Ecto neural progenitor cell (in vitro differentiated cells): ENCODE results near the gene MMD2.

ENCODE experiments used
- DNase-seq: peaks from one replicate; pipeline ENCODE4 v3.0.0-alpha.2; 2018; ENCODE audit warnings: low spot score

Gene MMD2

DNA sequence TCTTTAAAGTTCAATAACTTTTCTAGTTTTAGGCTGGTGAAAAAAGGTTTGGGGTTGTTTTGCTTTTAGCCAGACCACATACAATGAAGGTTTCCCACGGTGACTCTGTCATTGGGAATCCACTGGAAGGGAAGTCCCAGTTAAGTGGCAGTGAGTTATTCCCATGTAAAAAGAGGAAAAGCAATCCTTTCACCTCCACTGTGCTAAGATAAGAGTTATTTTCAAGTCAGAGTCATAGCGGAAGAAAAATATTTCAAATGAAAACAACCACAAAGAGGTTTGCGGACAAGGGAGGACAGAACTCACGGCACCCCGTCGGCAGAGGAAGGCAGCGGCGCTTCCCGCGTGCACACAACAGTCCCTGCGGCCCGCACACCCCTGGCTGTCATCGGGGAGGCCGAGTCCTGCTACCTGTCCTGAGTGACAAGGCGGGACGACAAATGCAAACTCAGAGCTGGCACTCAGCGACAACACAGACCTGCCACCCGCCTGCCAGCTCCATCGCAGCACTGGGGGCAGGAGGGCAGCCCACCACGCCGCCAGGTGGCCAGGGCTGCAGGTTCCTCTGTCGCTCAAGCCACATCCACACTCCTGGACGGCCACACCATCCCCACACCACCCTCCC is 87.8 kb downstream of the MMD2 start:
- no peak for DNase-seq

DNA sequence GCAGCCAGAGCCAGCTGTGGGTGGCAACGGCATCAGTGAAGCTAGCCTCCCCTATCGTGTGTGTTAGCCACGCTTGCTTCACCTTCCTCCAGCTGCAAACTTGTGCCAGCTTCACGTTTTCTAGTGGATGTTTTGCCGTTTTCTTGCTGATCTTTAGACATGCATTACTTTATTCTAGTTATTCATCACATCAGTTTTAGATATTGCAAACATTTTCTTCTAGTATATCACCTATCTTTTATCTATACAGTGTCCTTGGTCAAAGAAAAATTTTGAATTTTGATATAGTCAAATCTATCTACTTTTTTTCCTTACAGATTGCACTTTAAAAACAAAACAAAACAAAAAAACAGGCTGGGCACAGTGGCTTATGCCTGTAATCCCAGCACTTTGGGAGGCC is 90.5 kb downstream of the MMD2 start:
- no peak for DNase-seq

DNA sequence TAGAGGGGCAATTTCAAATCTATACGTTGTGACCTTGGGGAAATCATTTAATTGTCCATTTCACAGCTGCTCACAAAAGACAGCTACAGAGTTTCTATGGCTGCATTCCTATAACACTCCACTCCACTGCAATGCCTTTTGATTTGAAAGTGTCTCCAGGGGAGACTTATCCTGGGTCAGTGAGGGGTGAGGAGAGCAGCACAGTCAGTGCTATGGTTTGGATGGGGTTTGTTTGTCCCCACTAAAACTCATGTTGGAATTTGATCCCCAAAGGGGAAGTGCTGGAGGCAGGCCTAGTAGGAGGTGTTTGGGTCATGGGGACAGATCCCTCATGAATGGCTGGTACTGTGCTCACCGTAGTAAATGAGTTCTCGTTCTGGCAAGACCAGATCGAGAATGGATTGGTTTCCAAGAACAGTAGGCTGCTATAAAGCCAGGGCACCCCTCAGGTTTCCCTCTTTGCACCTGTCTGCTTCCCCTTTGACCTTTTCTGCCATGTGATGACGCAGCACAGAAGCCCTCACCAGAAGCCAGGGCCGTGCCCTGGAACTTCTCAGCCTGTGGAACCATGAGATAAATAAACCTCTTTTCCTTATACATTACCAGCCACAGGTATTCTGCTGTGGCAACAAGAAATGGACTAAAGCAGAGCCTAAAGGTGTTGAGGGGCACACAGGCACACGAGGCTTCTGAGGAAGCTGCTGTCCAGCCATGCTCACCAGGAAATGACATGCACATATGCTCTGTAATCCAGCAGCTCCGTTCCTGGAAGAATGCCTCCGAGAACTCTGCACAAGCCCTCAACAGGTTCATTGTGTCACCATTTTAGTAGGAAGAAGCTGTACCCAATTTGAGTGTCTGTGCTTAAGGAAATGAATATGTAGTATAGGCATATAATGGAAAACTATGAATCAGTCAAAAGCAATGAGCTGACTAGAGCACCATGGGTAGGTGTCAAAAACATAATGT is 92.2 kb downstream of the MMD2 start:
- no peak for DNase-seq

DNA sequence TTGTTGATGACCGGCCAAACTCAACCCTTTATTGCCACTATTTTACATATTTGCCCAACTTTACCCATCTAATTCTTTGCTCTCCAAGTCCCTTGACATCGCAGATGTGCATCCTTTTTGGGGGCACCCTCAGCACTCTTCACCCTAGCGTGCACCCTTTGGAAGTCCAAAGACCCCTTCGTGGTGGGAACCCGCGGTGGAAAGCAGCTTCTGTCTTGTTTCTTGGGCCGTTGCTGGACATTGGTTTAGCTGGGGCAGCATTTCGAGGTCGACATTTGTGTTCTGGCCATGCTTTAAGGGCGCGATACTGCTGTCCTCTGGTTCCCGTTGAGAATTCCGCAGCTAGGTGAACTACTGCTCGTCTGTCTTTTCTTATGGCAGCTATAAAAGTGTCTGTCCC is 96.8 kb downstream of the MMD2 start:
- DNase-seq, result no peak

- DNase-seq, result no peak
These were observed 97.3 kb downstream of the MMD2 start, which contains the start of gene PAPOLB for GRCh38 chr7:4861673-4862072. PAPOLB (minus strand) TSS chr7:4862030; CDS start chr7:4861810, 220 bp downstream.

- DNase-seq, result no peak
These were observed 97.8 kb downstream of the MMD2 start for GRCh38 chr7:4861227-4861626.

GRCh38 chr7:4857189-4857588 is 101.8 kb downstream of the MMD2 start:
- DNase-seq, result no peak

DNA sequence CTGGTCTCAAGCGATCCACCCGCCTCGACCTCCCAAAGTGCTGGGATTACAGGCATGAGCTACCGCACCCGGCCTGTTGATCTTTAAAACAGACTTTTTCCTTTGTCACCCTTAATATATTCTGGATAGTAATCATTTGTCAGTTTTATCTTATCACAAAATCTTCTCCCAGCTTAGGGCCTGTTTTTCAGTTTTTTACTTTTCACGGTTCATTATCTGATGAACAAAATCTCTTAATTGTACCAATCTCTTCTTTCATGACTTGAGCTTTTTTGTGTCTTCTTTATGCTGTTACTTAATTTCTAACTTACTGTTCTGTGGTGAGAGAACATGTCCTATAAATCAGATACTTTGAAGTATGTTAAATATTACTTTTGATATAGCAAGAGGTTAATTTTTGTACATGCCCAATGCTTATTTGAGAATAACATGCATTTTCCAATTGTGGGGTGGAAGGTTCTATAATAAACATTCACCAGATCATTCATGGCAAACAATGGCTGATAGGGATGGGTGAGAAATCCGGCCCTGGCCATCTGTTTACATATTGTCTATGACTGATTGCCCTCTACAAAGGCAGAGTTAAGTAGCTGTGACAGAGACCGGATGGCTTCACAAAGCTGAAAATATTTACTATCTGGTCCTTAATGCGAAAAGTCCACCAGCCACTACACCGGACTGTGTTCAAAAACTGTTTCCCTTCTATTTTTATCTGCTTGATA is 102.5 kb downstream of the MMD2 start:
- no peak for DNase-seq
